Thyroid gland (tissue), 4 donors: ENCODE measurements around the gene PPP2R5E. TPM values are rescaled to one million over a fixed set of nuclear protein-coding genes. Genes with fewer than 3 reads are reported as not detected.

Experiments
- DNase-seq, 2 donors: peaks; one replicate each; pipeline ENCODE4 v3.0.0-alpha.2; 2019
- H3K27ac ChIP-seq, 3 donors: fragments of 200-600 bp; sonication (generic); 1 replicate in 2 of 3; 2 replicates in 1 of 3; pipeline ENCODE4 v1.5.1; 2016 to 2019; ENCODE audit warnings: mild to moderate bottlenecking in 1 of 3, moderate library complexity in 1 of 3
- H3K27me3 ChIP-seq: fragments of 200-600 bp; sonication (generic); one replicate; pipeline ENCODE4 v1.5.1; 2019
- H3K36me3 ChIP-seq, 2 donors: fragments of 200-600 bp; sonication (generic); one replicate each; pipeline ENCODE4 v1.5.1; 2016 to 2019
- H3K4me1 ChIP-seq, 2 donors: fragments of 200-600 bp; sonication (generic); one replicate each; pipeline ENCODE4 v1.5.1; 2017 to 2019
- H3K4me3 ChIP-seq, 3 donors: fragments of 200-600 bp; sonication (generic); replicated peaks in 1 of 3; 1 replicate in 2 of 3; 2 replicates in 1 of 3; pipeline ENCODE4 v1.5.1; 2016; ENCODE audit warnings: mild to moderate bottlenecking in 1 of 3
- H3K9me3 ChIP-seq: fragments of 200-600 bp; sonication (generic); one replicate; pipeline ENCODE4 v1.5.1; 2017
- POLR2A ChIP-seq, 2 donors: fragments of 450-650 bp; IDR thresholded peaks; one replicate each; pipeline ENCODE4 v1.6.1; 2017; ENCODE audit warnings: antibody characterized with exemption in 2 of 2, mild to moderate bottlenecking in 2 of 2, moderate library complexity in 1 of 2
- WGBS, 2 donors: methylation state at CpG; one replicate each; pipeline ENCODE4 v1.1.5; 2017; 5-methylcytosine and 5-hydroxymethylcytosine counted together
- intact Hi-C: fragments of 100-400 bp; cut with DNase I; formaldehyde crosslinking; loops from one replicate; pipeline ENCODE4 v1.15.1; 2023
- total RNA-seq, 4 donors: library from RNA; depleted of rRNA; stranded (reverse); fragments of >200 nt; gene quantifications; one replicate each; pipeline ENCODE4 v1.2.3, GENCODE V29; 2016
- TF ChIP-seq, protein P1 (sequence below), 6 experiments: fragments of 200-600 bp in 3 of 6; fragments of 450-650 bp in 3 of 6; sonication (generic) in 3 of 6; IDR thresholded peaks; one replicate each; pipeline ENCODE4 v1.5.1; 2016 to 2019; ENCODE audit warnings: antibody characterized with exemption in 6 of 6, mild to moderate bottlenecking in 2 of 6, inconsistent platforms in 1 of 6, moderate library complexity in 1 of 6

The PPP2R5E gene
- total RNA-seq, 4 donors from 2014 or later = 30.0 to 42.3 (median 36.0) TPM

- H3K9me3 ChIP-seq = no peaks in the 10 kb centered on the region
- peaks cover 0 to 3% of the 10 kb centered on the region in 2 donors for H3K36me3 ChIP-seq
- no peak for DNase-seq
- no peak overlapping the region for H3K27ac ChIP-seq
- no peak overlapping the region for H3K4me3 ChIP-seq
- TF ChIP-seq POLR2A (IDR thresholded peaks at IDR 0.05) = no peak
- TF ChIP-seq, protein P1, sequence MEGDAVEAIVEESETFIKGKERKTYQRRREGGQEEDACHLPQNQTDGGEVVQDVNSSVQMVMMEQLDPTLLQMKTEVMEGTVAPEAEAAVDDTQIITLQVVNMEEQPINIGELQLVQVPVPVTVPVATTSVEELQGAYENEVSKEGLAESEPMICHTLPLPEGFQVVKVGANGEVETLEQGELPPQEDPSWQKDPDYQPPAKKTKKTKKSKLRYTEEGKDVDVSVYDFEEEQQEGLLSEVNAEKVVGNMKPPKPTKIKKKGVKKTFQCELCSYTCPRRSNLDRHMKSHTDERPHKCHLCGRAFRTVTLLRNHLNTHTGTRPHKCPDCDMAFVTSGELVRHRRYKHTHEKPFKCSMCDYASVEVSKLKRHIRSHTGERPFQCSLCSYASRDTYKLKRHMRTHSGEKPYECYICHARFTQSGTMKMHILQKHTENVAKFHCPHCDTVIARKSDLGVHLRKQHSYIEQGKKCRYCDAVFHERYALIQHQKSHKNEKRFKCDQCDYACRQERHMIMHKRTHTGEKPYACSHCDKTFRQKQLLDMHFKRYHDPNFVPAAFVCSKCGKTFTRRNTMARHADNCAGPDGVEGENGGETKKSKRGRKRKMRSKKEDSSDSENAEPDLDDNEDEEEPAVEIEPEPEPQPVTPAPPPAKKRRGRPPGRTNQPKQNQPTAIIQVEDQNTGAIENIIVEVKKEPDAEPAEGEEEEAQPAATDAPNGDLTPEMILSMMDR (IDR thresholded peaks at IDR 0.05) = no peak
- no peaks in the 10 kb centered on the region for H3K4me1 ChIP-seq
- intact Hi-C loops = no loop called here
- WGBS, 2 donors = 91 to 93% methylated on average over 4 of the region's 4 CpGs
- no peaks in the 10 kb centered on the region for H3K27me3 ChIP-seq
These were observed 172.1 kb downstream of the PPP2R5E start for GRCh38 chr14:63371033-63371432.

- Histone ChIP-seq H3K27ac (no peak overlapping the region), H3K36me3 (no peaks in the 10 kb centered on the region), H3K4me1 (no peaks in the 10 kb centered on the region), H3K9me3 (no peaks in the 10 kb centered on the region), H3K4me3 (no peak overlapping the region), H3K27me3 (no peaks in the 10 kb centered on the region)
- no peak for DNase-seq
- intact Hi-C loops = no loop called here
- TF ChIP-seq POLR2A (IDR thresholded peaks at IDR 0.05) = no peak
These were observed 175.3 kb downstream of the PPP2R5E start for GRCh38 chr14:63367742-63368364.

DNA sequence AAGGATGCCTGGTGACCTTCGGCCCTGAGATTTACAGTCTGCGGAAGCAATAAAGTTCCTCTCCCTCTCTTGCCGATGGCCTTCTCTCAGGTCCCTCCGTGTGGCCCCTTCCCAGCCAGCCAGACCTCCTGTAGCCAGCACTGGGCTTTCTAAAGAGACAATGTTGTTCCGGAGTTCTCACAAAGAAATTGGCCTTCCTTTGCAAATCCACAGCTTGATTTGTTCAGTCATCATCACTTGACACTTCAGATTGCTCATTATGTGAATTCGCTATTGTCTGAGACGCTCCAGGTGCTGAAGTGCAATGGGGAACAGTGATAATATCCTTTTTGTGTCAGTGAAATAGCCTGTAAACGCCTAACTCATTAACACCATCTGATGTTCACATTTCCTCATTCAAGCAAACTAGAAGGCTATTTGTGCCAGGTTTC is 180.8 kb downstream of the PPP2R5E start:
- H3K4me1 ChIP-seq = no peaks in the 10 kb centered on the region
- no peak overlapping the region for H3K4me3 ChIP-seq
- H3K9me3 ChIP-seq = no peaks in the 10 kb centered on the region
- DNase-seq = no peak
- TF ChIP-seq, protein P1 (IDR thresholded peaks at IDR 0.05) = no peak
- TF ChIP-seq POLR2A (IDR thresholded peaks at IDR 0.05) = no peak
- no peaks in the 10 kb centered on the region for H3K27me3 ChIP-seq
- no peaks in the 10 kb centered on the region for H3K36me3 ChIP-seq
- H3K27ac ChIP-seq = no peak overlapping the region
- WGBS, 2 donors = 55 to 63% methylated on average over 8 of the region's 8 CpGs
- intact Hi-C loops = no loop called here

- Histone ChIP-seq H3K27me3 (no peaks in the 10 kb centered on the region), H3K36me3 (no peaks in the 10 kb centered on the region), H3K4me1 (no peaks in the 10 kb centered on the region), H3K4me3 (no peak overlapping the region), H3K27ac (no peak overlapping the region), H3K9me3 (no peaks in the 10 kb centered on the region)
- no peak for TF ChIP-seq POLR2A (IDR thresholded peaks at IDR 0.05)
- TF ChIP-seq, protein P1 (IDR thresholded peaks at IDR 0.05) = no peak
- intact Hi-C loops = no loop called here
- DNase-seq = no peak
- 75 to 82% methylated on average over 4 of the region's 4 CpGs for WGBS, 2 donors
These were observed 181.4 kb downstream of the PPP2R5E start for GRCh38 chr14:63361790-63362189.

DNA sequence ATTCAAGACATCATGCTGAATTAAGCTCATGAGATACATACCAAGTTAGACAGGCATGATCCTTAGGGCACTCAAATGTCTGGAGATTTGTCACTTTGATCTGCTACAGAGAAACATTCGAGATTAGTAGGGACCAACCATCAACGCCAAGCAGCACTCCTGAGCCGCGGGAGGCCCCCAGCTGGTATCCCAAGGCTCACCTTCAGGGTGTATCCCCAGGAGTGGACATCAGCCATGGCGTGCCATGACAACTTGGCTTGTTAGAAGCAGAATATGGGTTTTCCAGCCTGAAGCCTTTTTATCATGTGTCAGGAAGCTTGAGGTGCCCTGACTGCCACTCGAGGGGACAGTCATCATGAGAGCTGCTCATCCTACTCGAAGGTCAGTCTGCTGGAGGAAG is 185.3 kb downstream of the PPP2R5E start:
- no peaks in the 10 kb centered on the region for H3K36me3 ChIP-seq
- no peak overlapping the region for H3K4me3 ChIP-seq
- 82 to 91% methylated on average over 7 of the region's 7 CpGs for WGBS, 2 donors
- TF ChIP-seq, protein P1 (IDR thresholded peaks at IDR 0.05) = no peak
- TF ChIP-seq POLR2A (IDR thresholded peaks at IDR 0.05) = no peak
- no peak overlapping the region for H3K27ac ChIP-seq
- intact Hi-C loops = no loop called here
- no peaks in the 10 kb centered on the region for H3K9me3 ChIP-seq
- H3K4me1 ChIP-seq = no peaks in the 10 kb centered on the region
- no peak for DNase-seq
- no peaks in the 10 kb centered on the region for H3K27me3 ChIP-seq
